DOHH2 (cell line): Measurements from ENCODE around the gene MRPL11.

ENCODE experiments used
- H3F3A ChIP-seq: fragments of 200-600 bp; sonication (generic), shearing (Covaris generic); 2 replicates; pipeline ENCODE4 v1.6.0; 2016; ENCODE audit warnings: antibody characterized with exemption, mild to moderate bottlenecking; ENCODE audit not compliant: control insufficient read depth, insufficient read depth
- H3K27ac ChIP-seq: fragments of 200-600 bp; sonication (generic); 2 replicates; pipeline ENCODE4 v1.5.1; 2014; ENCODE audit warnings: low read depth, mild to moderate bottlenecking, low read length, moderate library complexity
- H3K27me3 ChIP-seq: fragments of 200-600 bp; sonication (generic); 2 replicates; pipeline ENCODE4 v1.6.1; 2014; ENCODE audit warnings: mild to moderate bottlenecking, low read length, mixed read lengths; ENCODE audit not compliant: control insufficient read depth
- H3K36me3 ChIP-seq: fragments of 200-600 bp; sonication (generic); 2 replicates; pipeline ENCODE4 v1.6.1; 2014; ENCODE audit warnings: mild to moderate bottlenecking, low read length, moderate library complexity, mixed read lengths; ENCODE audit not compliant: control insufficient read depth
- H3K4me1 ChIP-seq: fragments of 200-600 bp; sonication (generic); 2 replicates; pipeline ENCODE4 v1.6.1; 2014; ENCODE audit warnings: mild to moderate bottlenecking, low read length, mixed read lengths; ENCODE audit not compliant: control insufficient read depth
- H3K4me2 ChIP-seq: fragments of 200-600 bp; sonication (generic); 2 replicates; pipeline ENCODE4 v1.6.0; 2014; ENCODE audit warnings: mild to moderate bottlenecking, low read length, moderate library complexity
- H3K4me3 ChIP-seq: fragments of 200-600 bp; sonication (generic); 2 replicates; pipeline ENCODE4 v1.5.1; 2014; ENCODE audit warnings: mild to moderate bottlenecking, low read length, mixed read lengths
- H3K79me2 ChIP-seq: fragments of 200-600 bp; sonication (generic); 2 replicates; pipeline ENCODE4 v1.6.1; 2014; ENCODE audit warnings: mild to moderate bottlenecking, low read length, mixed read lengths; ENCODE audit not compliant: control insufficient read depth
- H3K9me2 ChIP-seq: fragments of 200-600 bp; sonication (generic); replicated peaks from 2 replicates; pipeline ENCODE4 v1.6.1; 2014; ENCODE audit warnings: mild to moderate bottlenecking, low read length, mixed read lengths; ENCODE audit not compliant: control insufficient read depth
- H3K9me3 ChIP-seq: fragments of 200-600 bp; sonication (generic); 2 replicates; pipeline ENCODE4 v1.6.1; 2014; ENCODE audit warnings: antibody characterized with exemption, low read length, mixed read lengths; ENCODE audit not compliant: control insufficient read depth, insufficient read depth
- H4K20me1 ChIP-seq: fragments of 200-600 bp; sonication (generic); 2 replicates; pipeline ENCODE4 v1.6.0; 2014; ENCODE audit warnings: low read depth, mild to moderate bottlenecking, antibody characterized with exemption, low read length, moderate library complexity; ENCODE audit not compliant: control insufficient read depth, insufficient read depth
- EZH2phosphoT487 ChIP-seq: fragments of 200-600 bp; sonication (generic); IDR thresholded peaks from 2 replicates; pipeline ENCODE4 v1.6.1; 2017; ENCODE audit warnings: borderline replicate concordance, mild to moderate bottlenecking, antibody characterized with exemption, low read length, moderate library complexity, mixed read lengths
- TF ChIP-seq, protein P1 (sequence below): fragments of 200-600 bp; sonication (generic); IDR thresholded peaks from one replicate; pipeline ENCODE4 v1.5.1; 2014; ENCODE audit warnings: antibody characterized with exemption, mild to moderate bottlenecking, low read depth, low read length; ENCODE audit not compliant: poor library complexity, severe bottlenecking

The MRPL11 gene

DNA sequence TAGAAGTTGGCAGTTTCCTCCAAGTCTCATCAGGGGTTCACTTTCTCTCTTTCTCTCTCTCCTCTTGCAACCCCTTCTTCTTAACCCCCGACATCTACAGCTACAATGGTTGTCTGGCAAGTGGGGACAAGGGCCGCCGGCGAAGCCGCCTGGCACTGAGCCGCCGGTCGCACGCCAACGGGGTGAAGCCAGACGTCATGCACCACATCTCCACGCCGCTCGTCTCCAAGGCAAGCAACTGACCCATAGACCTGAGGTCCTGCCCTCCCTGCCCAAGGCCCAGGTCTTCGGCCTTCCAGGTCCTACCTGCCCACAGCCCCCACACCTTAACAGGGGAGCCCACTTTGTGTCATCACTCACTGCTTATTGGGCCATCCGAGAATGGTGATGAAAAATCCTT is 32.5 kb upstream of the MRPL11 start:
- no peak overlapping the region for H3K4me3 ChIP-seq
- H4K20me1 ChIP-seq: no peaks in the 10 kb centered on the region
- peaks cover 11% of the 10 kb centered on the region for H3K4me1 ChIP-seq
- H3F3A ChIP-seq: no peaks in the 10 kb centered on the region
- H3K9me2 ChIP-seq: no peaks in the 10 kb centered on the region
- H3K79me2 ChIP-seq: no peaks in the 10 kb centered on the region
- H3K36me3 ChIP-seq: peaks cover 3% of the 10 kb centered on the region; the same call in 1 of the 2 replicates
- TF ChIP-seq, protein P1, sequence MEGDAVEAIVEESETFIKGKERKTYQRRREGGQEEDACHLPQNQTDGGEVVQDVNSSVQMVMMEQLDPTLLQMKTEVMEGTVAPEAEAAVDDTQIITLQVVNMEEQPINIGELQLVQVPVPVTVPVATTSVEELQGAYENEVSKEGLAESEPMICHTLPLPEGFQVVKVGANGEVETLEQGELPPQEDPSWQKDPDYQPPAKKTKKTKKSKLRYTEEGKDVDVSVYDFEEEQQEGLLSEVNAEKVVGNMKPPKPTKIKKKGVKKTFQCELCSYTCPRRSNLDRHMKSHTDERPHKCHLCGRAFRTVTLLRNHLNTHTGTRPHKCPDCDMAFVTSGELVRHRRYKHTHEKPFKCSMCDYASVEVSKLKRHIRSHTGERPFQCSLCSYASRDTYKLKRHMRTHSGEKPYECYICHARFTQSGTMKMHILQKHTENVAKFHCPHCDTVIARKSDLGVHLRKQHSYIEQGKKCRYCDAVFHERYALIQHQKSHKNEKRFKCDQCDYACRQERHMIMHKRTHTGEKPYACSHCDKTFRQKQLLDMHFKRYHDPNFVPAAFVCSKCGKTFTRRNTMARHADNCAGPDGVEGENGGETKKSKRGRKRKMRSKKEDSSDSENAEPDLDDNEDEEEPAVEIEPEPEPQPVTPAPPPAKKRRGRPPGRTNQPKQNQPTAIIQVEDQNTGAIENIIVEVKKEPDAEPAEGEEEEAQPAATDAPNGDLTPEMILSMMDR: no peak
- no peak for TF ChIP-seq EZH2phosphoT487
- no peaks in the 10 kb centered on the region for H3K27me3 ChIP-seq
- H3K9me3 ChIP-seq: no peaks in the 10 kb centered on the region
- no peak overlapping the region for H3K27ac ChIP-seq
- H3K4me2 ChIP-seq: no peak overlapping the region

DNA sequence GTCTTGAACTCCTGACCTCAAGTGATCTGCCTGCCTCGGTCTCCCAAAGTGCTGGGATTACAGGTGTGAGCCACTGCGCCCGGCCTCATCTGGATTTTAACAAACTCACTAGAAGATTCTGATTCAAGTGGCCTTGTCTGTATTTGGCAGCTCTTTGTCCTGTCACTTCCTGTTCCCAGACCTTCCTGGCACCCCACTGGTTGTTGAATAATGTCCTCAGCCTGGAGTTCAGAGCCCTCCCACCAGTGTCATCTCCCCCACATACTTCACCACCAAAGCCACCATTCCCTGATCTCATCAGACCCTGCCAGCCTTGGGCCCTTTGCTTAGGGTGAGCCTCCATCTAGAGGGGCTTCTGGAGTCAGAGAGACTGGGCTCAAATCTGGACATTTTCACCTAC is 31.4 kb upstream of the MRPL11 start:
- H3K4me3 ChIP-seq: no peak overlapping the region
- H3F3A ChIP-seq: no peaks in the 10 kb centered on the region
- no peaks in the 10 kb centered on the region for H4K20me1 ChIP-seq
- no peak overlapping the region for H3K4me2 ChIP-seq
- peaks cover 3% of the 10 kb centered on the region; the same call in 1 of the 2 replicates for H3K36me3 ChIP-seq
- peaks cover 16% of the 10 kb centered on the region for H3K4me1 ChIP-seq
- H3K27me3 ChIP-seq: peaks cover 8% of the 10 kb centered on the region
- no peaks in the 10 kb centered on the region for H3K9me2 ChIP-seq
- H3K27ac ChIP-seq: no peak overlapping the region
- no peak for TF ChIP-seq EZH2phosphoT487
- TF ChIP-seq, protein P1: no peak
- no peaks in the 10 kb centered on the region for H3K79me2 ChIP-seq
- no peaks in the 10 kb centered on the region for H3K9me3 ChIP-seq

DNA sequence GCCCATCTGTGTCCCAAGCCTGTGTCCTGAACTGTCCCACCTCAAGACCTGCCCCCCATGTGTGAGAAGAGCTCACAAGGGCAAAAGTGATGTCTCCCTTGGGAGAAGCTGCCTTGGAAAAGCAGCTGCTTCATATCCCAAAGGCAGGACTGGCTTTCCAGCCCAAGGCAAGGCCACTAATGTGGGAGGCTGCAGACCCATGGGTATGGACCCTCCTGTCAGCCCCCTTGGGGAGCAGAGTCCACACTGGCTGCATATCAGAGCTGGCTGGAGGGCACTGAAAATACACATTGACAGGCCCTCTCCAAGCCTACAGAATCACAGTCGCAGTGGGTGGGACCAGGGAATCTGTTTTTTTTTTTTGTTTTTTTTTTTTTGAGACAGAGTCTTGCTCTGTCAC is 30.8 kb upstream of the MRPL11 start:
- Histone ChIP-seq H3F3A (no peaks in the 10 kb centered on the region), H3K4me2 (no peak overlapping the region), H3K79me2 (no peaks in the 10 kb centered on the region), H3K9me3 (no peaks in the 10 kb centered on the region), H3K4me1 (peaks cover 16% of the 10 kb centered on the region), H3K27ac (no peak overlapping the region), H3K27me3 (peaks cover 9% of the 10 kb centered on the region), H3K4me3 (no peak overlapping the region), H4K20me1 (no peaks in the 10 kb centered on the region), H3K36me3 (peaks cover 3% of the 10 kb centered on the region; the same call in 1 of the 2 replicates), H3K9me2 (no peaks in the 10 kb centered on the region)
- TF ChIP-seq, protein P1: no peak
- TF ChIP-seq EZH2phosphoT487: no peak

GRCh38 chr11:66468691-66469090 is 30.0 kb upstream of the MRPL11 start:
- Histone ChIP-seq H3F3A (no peaks in the 10 kb centered on the region), H4K20me1 (no peaks in the 10 kb centered on the region), H3K9me2 (no peaks in the 10 kb centered on the region), H3K79me2 (no peaks in the 10 kb centered on the region), H3K27me3 (peaks cover 9% of the 10 kb centered on the region), H3K9me3 (no peaks in the 10 kb centered on the region), H3K36me3 (peaks cover 3% of the 10 kb centered on the region; the same call in 1 of the 2 replicates), H3K27ac (no peak overlapping the region), H3K4me2 (no peak overlapping the region), H3K4me1 (peaks cover 16% of the 10 kb centered on the region), H3K4me3 (no peak overlapping the region)
- TF ChIP-seq EZH2phosphoT487: no peak
- TF ChIP-seq, protein P1: no peak
